HG03571 (cell line): ENCODE measurements around the gene USP34.
"Not testable (repeated sequence)": the region's sequence is repeated elsewhere in the genome, so short reads cannot be mapped to it uniquely, and the experiment has no call there.

Source experiments
- ATAC-seq: cut with Tn5 transposase; IDR thresholded peaks from one replicate; pipeline ENCODE4 v1.9.1; 2021; ENCODE audit not compliant: unreplicated experiment

USP34 gene

GRCh38 chr2:61463769-61464475 is 7.0 kb downstream of the USP34 start:
- ATAC-seq, result no peak

GRCh38 chr2:61461404-61461803 is 9.5 kb downstream of the USP34 start:
- no peak for ATAC-seq

GRCh38 chr2:61460163-61460562 is 10.7 kb downstream of the USP34 start:
- no peak for ATAC-seq

GRCh38 chr2:61456746-61457420 is 14.0 kb downstream of the USP34 start:
- no peak for ATAC-seq

GRCh38 chr2:61456070-61456745 is 14.7 kb downstream of the USP34 start:
- no peak for ATAC-seq

- not testable (repeated sequence) for ATAC-seq
Measured at GRCh38 chr2:61454972-61455371, 15.9 kb downstream of the USP34 start.

- no peak for ATAC-seq
Measured at GRCh38 chr2:61454383-61454782, 16.5 kb downstream of the USP34 start.

- ATAC-seq, result no peak
Measured at GRCh38 chr2:61452392-61452791, 18.5 kb downstream of the USP34 start.

- ATAC-seq, result no peak
Measured at GRCh38 chr2:61451178-61451577, 19.7 kb downstream of the USP34 start.

- no peak for ATAC-seq
Measured at GRCh38 chr2:61450144-61450543, 20.7 kb downstream of the USP34 start.

- ATAC-seq, result no peak
Measured at GRCh38 chr2:61448229-61448628, 22.7 kb downstream of the USP34 start.

GRCh38 chr2:61446971-61447370 is 23.9 kb downstream of the USP34 start:
- ATAC-seq, result not testable (repeated sequence)

- ATAC-seq, result peak; percentile 86
Measured at GRCh38 chr2:61443342-61444041, 27.4 kb downstream of the USP34 start.

- no peak for ATAC-seq
Measured at GRCh38 chr2:61439241-61440002, 31.5 kb downstream of the USP34 start.

- ATAC-seq, result no peak
Measured at GRCh38 chr2:61438670-61439069, 32.2 kb downstream of the USP34 start.

- ATAC-seq, result no peak
Measured at GRCh38 chr2:61437170-61437569, 33.7 kb downstream of the USP34 start.

GRCh38 chr2:61436092-61436491 is 34.8 kb downstream of the USP34 start:
- no peak for ATAC-seq

GRCh38 chr2:61435291-61435690 is 35.6 kb downstream of the USP34 start:
- ATAC-seq, result no peak

GRCh38 chr2:61434314-61434713 is 36.6 kb downstream of the USP34 start:
- ATAC-seq, result no peak

- ATAC-seq, result no peak
Measured at GRCh38 chr2:61433606-61434005, 37.3 kb downstream of the USP34 start.

GRCh38 chr2:61432990-61433389 is 37.9 kb downstream of the USP34 start:
- no peak for ATAC-seq
